ENCODE measurements around the gene FGD6.
"Not testable (repeated sequence)": the region's sequence is repeated elsewhere in the genome, so short reads cannot be mapped to it uniquely, and the experiment has no call there.

The FGD6 gene

DNA sequence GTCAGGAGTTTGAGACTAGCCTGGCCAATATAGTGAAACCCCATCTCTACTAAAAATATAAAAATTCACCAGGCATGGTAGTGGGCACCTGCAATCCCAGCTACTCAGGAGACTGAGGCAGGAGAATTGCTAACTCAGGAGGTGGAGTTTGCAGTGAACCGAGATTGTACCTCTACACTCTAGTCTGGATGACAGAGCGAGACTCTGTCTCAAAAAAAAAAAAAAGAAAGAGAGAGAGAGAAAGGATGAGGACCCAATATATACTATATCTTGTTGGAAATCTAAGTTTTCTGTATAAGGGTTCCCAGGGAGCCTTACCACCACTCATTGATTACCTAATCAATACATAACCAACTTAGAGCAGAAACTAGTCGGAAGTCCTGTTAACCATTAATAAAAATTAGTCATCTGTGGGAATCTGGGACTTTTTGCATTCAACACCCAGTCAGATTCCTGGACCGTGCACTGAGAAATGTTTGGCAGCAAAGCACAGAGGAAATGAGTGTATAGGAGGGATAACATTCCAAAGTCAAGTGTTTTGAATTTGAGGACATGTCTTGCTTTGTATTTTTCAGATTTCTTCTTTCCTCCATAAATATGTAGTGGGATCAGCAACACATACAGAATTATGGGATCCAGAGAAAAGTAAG, 99.0 kb downstream of the FGD6 start:
- no peak for DNase-seq

DNA sequence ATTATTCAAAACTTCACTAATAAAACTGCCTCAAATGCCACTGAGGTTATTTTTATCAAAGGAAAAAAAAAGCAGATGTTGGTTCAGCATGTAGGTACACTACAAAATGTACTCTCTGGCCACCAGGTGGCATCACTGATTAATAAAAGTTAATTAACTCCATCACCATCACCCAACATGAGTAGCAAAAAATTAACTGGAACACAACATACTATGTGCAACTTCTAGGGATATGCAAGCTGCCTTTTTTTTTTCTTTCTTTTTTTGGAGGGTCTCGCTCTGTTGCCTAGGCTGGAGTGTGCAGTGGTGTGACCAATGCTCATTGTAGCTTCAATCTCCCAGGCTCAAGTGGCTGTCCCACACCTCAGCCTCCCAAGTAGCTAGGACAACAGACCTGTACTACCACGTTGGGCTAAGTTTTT, 100.1 kb downstream of the FGD6 start:
- DNase-seq: peak; percentile 53

DNA sequence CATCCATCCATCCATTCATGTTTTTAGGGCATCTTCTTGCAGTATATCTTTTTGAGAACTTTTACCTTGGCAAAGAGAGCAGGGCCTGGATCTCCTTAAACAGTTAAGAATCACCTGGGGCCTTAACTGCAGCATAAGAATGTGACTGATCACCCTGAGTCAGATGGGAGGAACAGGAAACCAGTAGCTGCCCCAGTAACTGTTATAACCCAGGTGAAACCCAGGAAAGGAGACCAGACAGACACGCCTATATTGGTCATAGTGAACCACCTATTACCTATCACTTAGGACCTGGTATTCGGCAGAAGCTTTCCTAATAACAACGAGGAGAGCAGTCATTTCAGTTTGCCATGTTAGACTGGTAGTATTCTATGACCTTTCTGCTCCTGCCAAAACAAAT, 100.5 kb downstream of the FGD6 start:
- no peak for DNase-seq

- DNase-seq: no peak
Observed at GRCh38 chr12:95116341-95116740, 100.9 kb downstream of the FGD6 start.

DNA sequence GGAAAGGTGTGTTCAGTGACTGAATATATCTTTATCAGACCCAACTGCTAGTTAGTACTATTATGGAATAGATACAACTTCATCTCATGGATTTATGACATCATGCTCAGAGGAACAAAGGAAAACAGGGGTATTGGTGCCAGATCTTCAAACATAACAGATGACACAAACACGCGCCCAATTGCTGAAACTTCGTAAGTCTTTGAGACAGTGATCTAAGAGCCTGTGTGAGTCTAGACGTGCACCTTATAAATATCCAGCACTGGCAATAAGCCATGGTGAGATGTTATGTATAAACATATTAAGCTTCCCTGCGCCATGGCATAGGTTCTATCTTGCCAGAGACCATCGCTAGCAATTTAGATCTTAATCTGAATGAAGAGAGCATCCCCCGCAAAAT, 101.6 kb downstream of the FGD6 start:
- no peak for DNase-seq

- DNase-seq: no peak
Observed at GRCh38 chr12:95114766-95115405, 102.4 kb downstream of the FGD6 start.

DNA sequence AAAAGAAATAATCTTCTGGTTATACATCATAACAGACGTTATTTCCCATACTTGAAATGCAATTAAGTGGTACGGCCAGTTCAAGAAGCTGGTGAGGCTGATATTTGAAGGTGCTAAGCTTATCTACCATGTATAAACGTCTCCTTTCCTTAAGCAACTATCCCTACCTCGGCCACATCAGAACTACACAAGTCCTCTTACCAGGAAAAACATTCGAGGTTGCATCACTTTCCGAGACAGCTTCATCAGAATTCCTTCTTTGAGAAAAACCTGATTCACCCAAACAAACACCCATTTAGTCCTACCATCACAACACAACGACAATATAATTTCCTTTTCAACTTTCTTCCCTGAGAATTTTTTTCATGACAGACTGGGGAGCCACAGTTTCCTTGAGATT, 109.9 kb downstream of the FGD6 start:
- DNase-seq: no peak

GRCh38 chr12:95105540-95105939, 111.7 kb downstream of the FGD6 start:
- no peak for DNase-seq

GRCh38 chr12:95104919-95105452, 112.3 kb downstream of the FGD6 start:
- no peak for DNase-seq

DNA sequence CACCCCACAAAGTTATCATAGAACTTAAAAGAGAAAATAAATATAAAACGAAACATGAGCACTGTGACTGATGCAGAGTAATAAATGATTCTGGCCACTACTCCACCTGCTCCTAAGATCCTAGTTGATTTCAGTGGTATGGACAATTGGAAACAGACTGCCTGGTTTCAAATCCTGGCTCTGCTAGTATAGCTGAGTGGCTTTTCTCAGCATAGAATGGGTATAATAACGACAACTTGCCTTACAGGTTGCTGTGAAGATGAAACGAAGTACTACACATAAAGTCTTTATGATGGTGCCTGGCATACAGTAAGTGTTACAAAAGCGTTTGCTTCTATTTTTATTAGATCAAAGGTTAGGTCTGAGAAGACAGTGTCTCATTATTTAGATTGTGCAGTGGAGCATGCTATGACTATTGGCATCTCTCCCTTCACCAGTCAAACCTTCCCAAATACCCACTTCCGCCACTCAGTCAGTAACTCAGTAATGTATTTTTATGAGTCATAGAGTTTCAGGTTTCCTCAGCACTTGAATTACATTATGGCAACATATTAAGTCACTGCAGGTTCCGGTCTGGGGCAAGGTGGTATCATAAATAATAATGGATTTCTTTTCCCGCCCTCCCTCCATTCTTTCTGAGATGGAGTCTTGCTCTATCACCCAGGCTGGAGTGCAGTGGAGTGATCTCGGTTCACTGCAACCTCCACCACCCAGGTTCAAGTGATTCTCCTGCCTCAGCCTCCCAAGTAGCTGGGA, 114.2 kb downstream of the FGD6 start:
- peak; percentile 54 for DNase-seq

GRCh38 chr12:95101957-95102356, 115.3 kb downstream of the FGD6 start:
- DNase-seq: not testable (repeated sequence)

- DNase-seq: no peak
Observed at GRCh38 chr12:95100264-95101190, 116.7 kb downstream of the FGD6 start.

- no peak for DNase-seq
Observed at GRCh38 chr12:95099270-95099790, 117.9 kb downstream of the FGD6 start.

GRCh38 chr12:95096852-95097251, 120.4 kb downstream of the FGD6 start:
- no peak for DNase-seq

GRCh38 chr12:95096378-95096777, 120.9 kb downstream of the FGD6 start:
- peak; percentile 5 for DNase-seq

DNA sequence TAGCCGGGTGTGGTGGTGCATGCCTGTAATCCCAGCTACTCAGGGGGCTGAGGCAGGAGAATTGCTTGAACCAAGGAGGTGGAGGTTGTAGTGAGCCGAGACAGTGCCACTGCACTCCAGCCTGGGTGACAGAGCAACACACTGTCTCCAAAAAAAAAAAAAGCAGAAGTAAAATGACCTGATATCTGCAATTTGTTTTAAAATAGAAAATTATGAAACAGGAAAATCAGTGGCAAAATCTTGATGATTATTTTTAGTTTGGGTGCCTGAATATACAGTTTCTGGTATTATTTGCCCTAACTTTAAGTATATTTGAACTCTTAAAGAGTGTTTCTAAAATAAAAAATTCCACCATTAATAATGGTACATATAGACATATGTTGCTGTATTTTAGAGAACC, 121.4 kb downstream of the FGD6 start:
- not testable (repeated sequence) for DNase-seq

DNA sequence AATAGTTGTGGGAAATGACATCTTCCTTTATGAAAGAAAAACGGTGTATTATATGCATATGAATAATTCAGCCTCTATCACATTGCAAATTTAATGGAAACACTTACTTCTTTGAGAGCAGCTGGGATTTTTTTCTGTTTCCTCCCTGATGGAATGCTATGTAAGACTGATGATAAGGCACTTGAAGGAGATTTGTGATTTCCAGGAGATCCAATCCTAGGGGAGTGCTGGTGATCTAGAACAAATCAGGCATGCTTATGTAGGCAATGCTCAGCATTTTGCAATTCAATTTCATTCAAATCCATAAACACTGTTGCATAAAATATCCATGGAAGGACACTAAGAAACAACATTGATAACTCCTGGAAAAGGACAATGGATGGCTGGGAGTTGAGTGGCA, 127.8 kb downstream of the FGD6 start:
- DNase-seq: no peak

GRCh38 chr12:95088379-95088778, 128.9 kb downstream of the FGD6 start:
- no peak for DNase-seq

DNA sequence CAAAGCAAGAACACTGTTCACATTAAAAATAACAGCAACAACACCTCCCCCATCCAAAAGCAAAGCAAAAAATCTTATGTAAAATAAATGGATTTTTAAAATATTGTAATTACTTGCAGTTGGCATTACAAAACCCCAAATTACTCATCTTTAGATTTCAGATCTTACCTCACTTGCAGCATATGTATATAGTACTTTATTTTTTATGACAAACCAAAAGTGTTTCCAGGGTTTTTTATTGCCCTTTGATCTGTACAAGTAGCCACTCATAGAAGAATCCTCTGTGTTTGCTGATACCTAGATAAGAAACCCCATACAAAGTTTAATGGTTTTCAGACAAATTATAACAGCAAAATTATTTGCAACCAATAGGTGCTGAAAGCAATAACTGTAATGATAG, 131.7 kb downstream of the FGD6 start:
- DNase-seq: no peak

DNA sequence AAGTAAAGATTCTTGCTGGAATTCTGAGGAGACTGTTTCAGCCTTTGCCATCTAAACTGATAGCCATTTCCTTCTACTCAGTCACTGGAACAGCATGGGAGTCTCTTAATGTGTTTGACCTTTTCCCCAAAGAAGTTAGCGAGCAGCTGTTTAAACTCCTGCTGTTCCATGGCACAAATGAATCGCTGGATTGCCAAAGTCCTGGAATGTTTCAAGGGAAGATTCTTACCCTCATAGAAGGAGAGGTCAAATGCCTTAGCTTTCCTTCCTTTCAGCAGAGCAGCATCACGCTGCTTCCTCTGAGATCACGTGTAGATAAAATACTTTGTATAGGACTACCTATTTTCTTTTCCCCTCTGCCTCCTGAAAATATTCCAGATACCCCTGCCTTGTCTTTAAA, 133.3 kb downstream of the FGD6 start:
- DNase-seq: peak; percentile 54

DNA sequence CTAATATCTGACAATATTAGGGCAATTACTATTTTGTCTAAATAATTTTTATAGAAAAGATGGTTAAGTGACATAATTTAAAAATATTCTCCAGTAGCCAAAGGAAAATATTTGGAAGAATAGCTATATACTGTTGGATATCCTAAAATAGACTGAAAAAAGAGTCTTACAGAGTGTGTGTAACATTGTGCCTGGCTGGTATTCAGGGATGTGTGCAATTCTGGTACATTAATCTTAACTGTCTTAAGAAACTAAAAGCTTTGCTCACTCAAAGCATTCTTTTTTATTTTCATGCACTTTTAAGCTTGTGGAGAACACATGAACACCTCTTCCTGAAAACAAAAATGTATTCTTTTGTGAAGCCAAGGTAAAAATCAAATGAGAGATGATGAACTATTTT, 133.8 kb downstream of the FGD6 start:
- no peak for DNase-seq

- DNase-seq: no peak
Observed at GRCh38 chr12:95077341-95077740, 139.9 kb downstream of the FGD6 start.

- DNase-seq: no peak
Observed at GRCh38 chr12:95074766-95075165, 142.5 kb downstream of the FGD6 start.
